GM19324 (cell line): ENCODE results near the gene CLEC16A.

Experiments used
- ATAC-seq: cut with Tn5 transposase; IDR thresholded peaks from one replicate; pipeline ENCODE4 v1.9.1; 2021; ENCODE audit warnings: mild to moderate bottlenecking, moderate library complexity; ENCODE audit not compliant: unreplicated experiment, low FRiP score

Gene CLEC16A

DNA sequence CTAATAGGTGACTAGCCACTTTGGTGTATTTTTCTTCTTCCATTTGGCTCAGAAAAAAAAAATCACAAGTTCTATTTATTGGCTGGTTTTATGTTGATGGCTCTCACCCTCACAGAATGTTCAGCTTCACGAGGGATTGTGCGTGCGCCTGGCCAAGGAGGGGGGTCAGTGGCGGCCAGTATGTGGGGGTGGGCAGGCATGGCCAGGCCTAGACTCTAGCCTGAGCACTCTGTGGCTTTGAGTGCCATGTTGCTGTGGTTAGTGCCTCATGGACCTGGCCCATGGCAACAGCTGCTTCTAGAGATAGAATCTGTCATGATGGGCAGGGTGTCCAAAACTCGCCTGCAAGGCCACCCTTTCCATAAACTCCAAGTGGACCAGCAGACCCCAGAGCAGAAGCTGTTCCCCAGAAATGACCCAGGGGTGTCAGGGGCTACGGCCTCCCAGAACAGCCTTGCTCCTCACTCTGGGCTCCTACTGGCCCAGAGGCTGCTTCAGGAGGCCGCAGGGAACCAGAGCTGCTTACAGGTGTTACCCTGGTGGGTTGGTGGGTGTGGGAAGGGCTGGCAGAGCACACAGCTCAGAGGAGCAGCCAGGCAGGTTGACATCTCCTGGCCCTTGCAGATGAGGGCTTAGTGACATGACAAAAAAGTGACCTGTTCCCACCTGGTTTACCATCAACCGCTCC, 186.8 kb downstream of the CLEC16A start:
- ATAC-seq, result no peak

DNA sequence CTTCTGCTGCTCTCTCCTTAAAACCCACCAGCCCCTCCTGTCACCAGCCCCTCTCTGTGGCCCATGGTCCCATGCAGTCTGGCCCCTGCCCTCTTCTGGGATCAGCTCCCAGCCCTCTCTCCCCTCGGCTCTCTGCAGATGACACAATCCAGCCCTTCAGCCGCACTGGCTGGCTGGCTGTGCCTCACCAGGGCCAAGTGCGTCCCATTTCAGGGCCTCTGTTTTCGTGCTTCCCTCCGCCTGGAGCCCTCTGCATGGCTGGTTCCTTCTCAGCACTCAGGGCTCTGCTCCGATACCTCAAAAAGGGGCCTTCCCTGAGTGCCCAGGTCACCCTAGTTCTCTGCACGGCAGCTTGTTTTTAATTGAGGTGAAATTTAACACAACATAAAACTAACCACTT, 187.3 kb downstream of the CLEC16A start:
- no peak for ATAC-seq

DNA sequence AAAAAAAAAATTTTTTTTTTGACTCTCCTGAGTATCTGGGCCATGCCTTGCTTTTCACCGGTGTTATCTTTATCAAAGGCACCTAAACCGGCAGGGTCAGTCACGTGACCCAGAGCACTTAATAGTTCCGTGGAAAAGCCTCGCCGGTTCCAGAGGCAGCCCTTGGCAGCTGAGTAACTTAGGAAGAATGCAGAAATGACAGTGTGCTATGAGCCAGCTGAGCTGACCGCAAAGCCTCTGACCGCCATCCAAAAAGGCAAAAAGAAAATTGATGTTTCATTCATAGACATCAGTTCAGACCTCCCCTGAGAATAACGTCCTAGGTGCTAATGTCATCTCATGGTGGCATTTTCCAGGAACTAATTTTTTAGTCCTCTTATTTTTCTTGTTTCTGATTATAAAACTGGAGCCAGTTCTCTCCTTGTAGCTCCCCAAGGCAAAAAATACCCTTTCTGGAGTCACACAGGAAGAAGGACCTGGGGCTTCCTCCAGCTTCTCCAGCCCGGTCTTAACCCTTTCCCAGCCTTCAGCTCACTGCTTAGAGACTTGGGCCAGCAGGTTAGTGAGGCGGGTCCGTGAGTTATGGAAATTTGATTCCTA, 189.1 kb downstream of the CLEC16A start:
- no peak for ATAC-seq

DNA sequence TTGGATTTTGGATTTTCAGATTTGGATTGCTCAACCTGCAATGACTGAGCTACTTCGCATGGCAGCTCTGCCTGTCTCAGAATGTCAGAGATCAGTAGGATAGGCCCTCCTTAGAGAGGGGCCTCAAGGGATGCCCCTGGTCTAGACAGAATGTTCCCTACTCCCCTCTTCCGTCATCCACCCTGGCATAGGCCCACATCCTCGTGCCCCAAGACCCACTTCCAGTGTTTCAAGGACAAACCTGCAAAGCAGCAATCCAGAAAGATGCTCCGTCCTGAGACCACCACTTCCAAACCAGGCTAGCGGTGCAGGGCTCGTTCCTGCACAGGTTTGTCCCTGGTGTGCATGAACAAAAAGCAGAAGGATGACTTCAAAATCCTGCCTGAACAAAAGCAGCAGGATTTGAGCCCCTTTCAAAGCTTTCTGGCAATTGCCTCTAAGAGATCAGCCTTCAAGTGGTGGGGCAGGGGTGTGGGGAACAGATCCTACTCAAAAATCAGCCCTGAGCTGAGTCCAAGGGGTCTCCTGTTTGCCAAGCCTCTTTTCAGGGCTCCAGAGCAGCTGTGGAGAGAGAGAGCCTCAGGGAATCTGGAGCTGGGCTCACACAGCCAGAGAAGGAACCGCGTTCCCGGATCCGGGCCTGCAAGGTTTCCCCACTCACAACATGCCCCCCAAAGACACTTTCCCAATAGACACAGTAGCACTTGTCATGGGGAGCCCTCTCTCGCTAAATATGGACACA, 190.5 kb downstream of the CLEC16A start:
- no peak for ATAC-seq

DNA sequence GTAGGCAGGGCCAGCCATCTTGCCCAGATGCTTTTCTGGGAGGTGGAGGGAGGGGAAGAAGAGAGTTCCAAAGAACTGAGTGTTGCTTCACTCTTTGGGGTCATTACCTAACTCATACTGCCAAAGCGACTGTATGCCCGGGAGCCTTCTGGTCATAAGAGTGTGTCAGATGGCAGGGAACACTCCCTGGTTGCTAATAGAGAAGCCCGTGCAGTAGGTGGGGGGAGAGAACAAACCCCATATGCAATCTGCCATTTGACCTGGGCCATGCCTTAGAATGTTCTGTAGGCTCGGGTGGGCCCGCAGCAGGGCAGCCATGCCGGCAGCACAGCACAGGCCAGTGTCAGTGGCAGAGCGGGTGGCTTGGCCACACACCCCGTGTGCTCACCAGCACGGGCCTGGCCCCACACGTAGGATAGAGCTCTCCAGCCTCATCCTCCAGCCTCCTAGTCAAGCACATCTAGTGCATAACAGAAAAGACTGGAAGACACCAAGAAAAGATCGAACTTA, 191.2 kb downstream of the CLEC16A start:
- no peak for ATAC-seq

DNA sequence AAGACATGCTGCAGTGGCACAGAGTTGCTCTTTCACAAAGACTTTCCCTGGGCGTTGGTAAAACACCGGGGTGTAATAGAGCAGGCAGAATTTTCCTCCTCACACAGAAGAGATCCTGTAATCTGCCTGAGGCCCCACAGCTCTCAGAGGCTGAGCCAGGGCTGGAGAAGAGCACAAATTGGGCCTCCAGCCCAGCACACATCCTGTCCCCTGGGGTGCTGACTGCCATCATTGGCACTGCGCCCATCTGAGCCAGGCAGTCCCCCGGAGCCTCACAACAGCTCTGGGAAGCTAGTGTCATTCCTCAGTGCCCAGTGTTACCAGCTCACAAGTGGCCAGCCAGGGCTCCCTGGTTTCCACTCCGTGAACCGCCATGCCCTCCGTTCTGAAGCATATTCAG, 192.2 kb downstream of the CLEC16A start:
- no peak for ATAC-seq

DNA sequence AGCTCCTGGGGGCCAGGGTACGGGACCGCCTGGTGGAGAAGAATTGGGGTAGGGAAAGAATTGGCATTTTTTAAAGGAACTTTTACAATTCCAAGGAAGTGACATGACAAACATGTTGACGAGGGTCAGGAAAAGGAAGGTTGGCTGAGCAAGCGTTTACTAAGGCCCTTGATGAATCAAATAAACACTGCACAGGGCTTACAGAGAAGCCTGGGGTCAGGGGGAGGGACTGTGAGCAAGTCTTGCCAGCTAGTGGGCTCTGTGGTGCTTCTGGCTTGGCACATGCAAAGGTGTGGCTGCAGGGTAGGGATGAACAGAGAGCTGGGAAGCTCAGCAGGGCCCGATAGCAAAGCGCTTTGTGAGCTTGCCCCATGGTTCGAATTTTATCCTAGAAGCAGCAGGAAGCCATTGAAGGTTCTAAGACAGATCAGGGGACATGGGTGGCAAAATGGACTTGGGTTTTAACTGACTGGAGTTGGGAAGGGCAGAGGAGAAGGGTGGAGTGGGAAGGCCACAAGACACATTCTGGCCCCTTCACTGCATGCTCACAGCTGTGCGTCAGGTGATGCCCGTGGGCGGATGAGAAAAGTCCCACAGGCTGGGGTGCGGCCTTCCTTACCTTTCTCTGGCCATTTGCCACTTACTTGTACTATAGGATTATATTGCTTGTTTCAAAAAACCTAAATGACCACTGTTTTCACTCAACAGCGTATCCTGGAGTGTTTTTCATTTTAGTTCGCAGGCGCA, 193.8 kb downstream of the CLEC16A start:
- ATAC-seq, result no peak

DNA sequence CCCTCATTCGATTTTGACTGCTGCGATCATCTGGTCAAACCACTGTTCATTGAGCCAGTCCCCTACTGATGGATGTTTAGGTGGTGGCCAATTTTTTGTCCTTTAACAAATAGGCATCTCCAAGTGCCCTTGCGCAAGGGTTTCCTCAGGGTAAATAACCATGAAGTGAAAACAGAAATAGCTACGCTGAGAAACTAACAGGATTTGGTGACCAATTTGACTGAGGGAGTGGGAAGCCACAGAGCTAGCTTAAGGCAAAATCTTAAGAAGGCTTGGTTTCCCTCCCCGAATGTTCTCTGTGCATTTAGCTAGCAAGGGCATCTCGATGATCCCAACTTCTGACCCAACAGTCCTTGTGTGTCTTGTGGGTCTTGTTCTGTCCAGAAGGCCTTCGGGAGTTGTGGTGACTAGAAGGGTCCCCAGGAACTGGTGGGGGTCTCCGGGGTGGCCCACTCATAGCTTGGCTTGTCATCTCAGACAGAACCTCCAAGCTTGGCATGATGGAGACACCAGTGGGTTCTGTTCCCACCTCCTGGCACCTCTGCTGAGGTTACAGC, 194.5 kb downstream of the CLEC16A start:
- ATAC-seq, result no peak

DNA sequence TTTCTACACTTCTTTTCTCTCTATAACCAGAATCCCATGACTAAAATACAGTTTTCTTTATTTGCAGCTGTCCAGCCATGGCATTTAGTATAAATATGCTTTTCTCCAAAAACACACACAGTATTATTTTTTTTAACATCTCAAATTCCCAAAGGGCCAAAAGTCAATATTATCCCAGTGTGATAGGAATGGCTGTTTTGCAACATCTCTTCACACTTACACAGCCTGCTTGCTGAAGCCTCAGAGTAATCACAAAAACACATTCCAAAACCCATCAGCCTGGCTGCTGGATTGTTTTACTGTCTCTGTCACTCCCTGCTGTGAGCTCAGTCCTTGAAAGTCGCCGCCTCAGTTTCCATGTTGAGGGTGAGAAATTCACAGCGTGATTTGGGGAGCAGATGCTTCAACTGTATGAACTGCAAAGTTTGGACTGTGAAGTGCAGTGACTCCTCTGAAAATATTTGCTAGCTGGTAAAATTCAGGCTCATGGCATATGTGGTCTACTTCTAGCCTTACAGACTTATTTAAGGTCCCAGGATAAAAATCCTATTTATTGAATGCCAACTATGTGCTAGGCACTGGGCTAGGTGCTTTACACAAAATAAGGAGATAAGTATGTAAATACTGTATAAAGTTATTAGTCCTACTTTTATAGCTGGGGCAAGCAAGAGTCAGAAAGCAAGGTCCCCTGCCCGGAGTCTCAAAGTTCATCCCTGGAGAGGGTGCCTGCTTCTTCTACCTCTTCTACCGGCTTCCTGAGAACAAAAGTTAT, 195.1 kb downstream of the CLEC16A start:
- no peak for ATAC-seq

DNA sequence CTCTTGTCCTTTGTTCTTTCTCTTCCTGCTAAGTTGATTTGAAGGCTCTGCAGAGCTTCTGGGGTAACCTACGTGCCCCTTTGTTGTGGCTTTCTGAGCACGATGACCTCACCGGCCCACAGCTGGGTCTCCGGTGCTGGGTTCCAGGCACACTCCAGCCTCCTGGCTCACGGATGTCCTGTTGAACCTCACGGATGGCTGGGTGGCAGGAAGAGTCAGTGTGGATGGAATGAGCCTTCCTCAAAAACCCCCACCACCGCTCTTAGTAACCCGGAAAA, 195.7 kb downstream of the CLEC16A start:
- ATAC-seq, result no peak

DNA sequence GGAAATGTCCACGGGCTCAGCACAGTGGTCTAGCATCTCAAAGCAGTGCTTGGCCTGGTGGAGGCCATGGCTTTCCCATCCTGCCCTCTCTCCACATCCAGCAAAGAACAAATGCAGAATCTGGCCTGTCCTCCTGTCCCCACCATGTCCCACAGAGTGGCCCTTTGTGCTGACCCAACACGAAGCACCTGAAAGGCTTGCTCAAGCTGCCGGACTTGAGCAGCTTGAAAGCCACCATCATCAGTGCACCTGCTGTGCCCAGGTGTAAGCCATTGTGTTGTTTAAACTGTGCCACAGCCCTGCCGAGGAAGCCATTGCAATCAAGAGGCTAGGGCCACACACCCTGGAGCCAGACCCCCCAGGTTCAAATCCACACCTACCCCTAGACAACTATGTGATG, 196.1 kb downstream of the CLEC16A start:
- ATAC-seq, result no peak

DNA sequence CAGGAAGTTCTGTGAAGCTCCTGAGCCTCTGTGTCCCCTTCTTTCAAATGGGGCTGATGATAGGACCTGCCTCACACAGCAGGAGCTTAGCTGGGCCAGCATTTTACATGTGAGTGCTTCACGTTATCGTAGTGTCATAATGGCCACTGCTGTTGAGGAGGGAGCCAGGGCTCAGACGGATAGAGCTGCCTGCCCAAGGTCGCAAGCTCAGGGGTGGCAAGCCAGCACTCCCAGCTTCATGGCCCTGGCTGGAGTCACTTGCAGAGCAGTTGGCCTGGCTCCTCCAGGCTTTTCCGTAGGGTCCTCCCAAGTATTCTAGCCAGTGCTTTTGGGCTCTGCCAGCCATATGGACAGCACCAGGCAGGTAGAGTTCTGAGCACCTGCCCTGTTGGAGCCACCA, 196.5 kb downstream of the CLEC16A start:
- ATAC-seq, result no peak

DNA sequence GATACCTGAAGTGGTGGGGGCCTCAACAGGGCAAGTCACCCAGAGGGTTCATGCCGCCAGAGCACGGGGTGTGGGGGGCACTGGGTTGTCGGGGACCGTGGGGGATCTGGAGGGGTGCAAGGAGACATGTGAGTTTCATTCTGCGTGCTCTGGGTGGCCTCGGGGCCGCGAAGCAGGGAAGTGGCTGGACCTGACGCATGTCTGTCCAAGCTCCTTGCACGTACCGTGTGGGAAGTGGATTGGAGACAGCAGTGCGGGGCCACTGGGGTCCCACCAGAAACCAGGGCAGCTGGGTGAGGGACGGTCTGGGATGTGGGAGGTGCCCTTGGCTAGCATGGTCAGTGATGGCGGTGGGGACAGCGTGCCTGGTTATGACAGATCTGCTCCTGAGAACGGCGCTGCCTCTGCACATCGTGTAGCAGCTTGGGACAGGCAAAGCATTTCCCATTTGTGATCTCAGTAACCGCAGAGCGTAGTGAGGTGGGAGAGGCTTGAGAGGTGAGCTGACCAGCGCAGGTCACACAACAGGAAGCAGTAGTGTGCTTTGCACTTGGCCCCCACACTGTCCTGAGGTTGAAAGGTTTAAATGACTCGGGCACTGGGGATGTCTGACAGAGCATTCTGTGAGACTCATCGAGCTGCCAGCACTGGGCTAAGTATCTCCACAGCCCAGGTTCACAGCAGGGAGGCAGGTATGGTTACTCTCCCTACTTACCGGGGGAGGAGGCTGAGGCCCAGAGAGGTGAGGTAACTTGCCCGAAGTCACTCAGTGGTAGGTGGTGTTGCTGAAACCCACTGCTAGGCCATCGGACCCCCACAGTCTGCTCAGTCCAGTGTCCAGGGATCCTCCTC, 197.3 kb downstream of the CLEC16A start:
- ATAC-seq, result no peak

DNA sequence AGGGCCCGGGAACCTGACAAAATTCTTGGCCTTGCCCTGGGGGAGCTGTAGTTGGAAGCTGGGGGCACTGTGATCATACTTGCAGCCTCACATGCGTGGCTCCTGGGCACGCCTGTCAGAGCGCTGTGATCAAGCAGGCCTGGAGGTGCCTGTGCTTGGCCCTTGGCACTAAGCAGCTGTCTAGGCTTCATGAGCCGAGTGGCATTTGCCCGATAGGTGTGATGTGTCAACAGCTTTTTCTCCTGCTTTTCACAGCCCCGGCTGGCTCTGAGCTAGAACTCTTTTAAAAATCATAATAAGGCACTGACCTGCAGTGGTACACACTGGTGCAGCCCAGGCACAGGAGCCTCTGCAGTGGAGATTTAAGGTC, 197.9 kb downstream of the CLEC16A start:
- ATAC-seq, result no peak

DNA sequence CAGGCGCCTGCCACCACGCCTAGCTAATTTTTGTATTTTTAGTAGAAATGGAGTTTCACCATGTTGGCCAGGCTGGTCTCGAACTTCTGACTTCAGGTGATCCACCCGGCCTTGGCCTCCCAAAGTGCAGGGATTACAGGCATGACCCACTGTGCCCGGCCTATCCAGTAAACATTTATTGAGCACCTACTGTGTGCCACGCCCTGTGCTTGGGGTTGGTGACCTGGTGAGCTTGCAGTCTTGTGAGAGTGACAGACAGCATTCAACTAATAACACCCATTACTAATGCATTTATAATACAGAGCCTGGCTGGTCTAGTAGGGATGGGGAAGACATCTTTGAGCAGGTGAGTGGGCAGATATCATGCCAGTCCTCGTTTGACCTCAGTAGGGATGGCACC, 198.6 kb downstream of the CLEC16A start:
- ATAC-seq, result no peak

DNA sequence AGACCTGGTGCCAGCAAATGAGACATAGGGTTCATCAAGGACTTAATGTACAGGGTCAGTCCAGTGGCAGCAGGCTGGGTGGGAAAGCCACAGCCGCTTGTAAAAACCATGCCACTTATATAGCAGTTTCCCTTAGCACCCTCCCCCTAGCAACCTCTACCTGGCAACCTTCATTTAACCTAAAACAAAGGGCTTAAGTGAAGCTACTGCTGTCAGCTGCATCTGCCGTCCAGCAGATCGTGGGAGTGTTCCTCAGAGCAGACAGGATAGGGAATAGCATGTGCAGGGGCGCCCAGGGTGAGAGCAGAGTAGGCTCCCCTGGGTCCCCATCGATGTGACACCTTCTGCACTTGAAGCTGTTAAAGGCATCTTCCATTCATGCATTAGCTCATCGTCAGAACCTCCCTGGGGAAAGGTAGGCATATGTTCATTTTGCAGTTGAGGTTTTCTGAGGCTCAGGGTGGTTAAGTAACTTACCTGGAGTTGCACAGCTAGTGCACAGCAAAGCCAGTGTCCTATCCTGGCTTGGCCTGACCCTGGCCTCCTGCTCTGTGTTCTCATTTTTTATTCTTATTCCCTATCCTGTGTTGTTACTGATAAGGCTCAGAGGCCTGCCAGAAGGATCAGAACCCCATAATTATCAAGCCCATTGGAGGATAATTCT, 199.1 kb downstream of the CLEC16A start:
- ATAC-seq, result no peak

DNA sequence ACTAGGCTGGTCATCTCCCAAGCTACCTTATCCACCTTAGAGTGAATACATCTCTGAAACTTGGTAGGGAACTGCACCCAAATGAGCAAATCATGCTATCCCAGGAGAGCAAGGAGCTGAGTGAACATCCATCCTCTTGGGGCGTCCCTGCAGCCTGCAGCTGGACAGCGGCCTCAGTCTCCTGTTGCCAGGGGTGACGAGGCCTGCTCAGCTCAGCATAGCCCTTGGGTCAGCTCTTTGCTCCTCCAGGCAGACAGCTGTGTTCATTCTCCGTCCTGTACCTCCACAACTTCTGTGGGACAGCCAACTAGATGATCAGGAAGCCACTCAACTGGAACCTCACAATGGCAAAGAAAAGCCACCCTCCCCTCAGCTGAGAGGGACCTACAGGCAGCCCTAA, 199.8 kb downstream of the CLEC16A start:
- no peak for ATAC-seq

DNA sequence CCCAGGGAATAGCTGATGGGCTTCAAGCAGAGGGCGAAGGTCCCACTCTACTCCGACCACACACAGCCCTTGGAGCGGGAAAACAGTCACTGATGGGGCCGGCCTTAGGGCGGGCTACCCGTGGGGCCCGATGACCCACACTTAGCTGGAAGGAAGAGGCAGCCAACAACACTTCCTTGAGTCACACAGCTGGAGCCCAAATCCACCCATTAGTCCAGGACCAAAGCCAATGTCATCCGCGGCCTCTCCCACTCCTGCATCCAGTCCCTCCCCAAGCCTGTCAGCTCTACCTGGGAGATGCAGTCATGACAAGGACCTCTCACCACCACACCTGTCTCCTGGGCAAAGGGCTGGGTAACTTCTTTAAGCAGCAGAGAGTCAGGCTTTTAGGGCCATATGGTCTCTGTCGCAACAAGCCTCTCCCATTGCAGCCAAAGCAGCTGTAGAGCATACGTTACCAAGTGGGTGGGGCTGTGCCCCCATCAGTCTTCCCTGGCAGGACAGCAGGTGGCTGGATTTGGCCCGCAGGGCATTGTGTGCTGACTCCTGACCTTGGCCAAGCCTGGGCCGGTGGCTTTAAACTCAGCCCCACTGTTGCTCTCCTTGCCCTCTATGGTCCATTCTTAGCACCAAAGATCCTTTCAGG, 200.9 kb downstream of the CLEC16A start:
- ATAC-seq, result no peak
